Measurements from ENCODE around the gene RNF181.
"Not testable (repeated sequence)": the region's sequence is repeated elsewhere in the genome, so short reads cannot be mapped to it uniquely, and the experiment has no call there.

RNF181 gene

GRCh38 chr2:85596026-85596333, 435 bp downstream of the RNF181 start:
- no peak for DNase-seq (ENCODE audit: low read depth in 2 of 2)

GRCh38 chr2:85596486-85597143, 1.1 kb downstream of the RNF181 start:
- DNase-seq (ENCODE audit: low read depth in 2 of 2) = no peak

GRCh38 chr2:85597241-85597640, 1.7 kb downstream of the RNF181 start:
- no peak for DNase-seq (ENCODE audit: low read depth in 2 of 2)

GRCh38 chr2:85598594-85599340, 3.2 kb downstream of the RNF181 start:
- DNase-seq (ENCODE audit: low read depth in 2 of 2) = no peak

- no peak for DNase-seq (ENCODE audit: low read depth in 2 of 2)
Measured at GRCh38 chr2:85599468-85600234, 4.1 kb downstream of the RNF181 start.

- DNase-seq (ENCODE audit: low read depth in 2 of 2) = no peak
Measured at GRCh38 chr2:85600235-85600575, 4.7 kb downstream of the RNF181 start.

GRCh38 chr2:85600951-85601770, 5.6 kb downstream of the RNF181 start:
- no peak for DNase-seq (ENCODE audit: low read depth in 2 of 2)

- DNase-seq (ENCODE audit: low read depth in 2 of 2) = no peak
Measured at GRCh38 chr2:85601771-85602475, 6.4 kb downstream of the RNF181 start.

GRCh38 chr2:85602476-85603234, 7.1 kb downstream of the RNF181 start, which contains the start of gene TMEM150A:
TMEM150A (minus strand) TSS chr2:85602698; CDS start chr2:85601948, 750 bp downstream.
- DNase-seq (ENCODE audit: low read depth in 2 of 2) = peak; percentile 85 to 86

GRCh38 chr2:85604133-85604444, 8.5 kb downstream of the RNF181 start:
- DNase-seq (ENCODE audit: low read depth in 2 of 2) = not testable (repeated sequence)

GRCh38 chr2:85604568-85605339, 9.2 kb downstream of the RNF181 start:
- no peak for DNase-seq (ENCODE audit: low read depth in 2 of 2)

- no peak for DNase-seq (ENCODE audit: low read depth in 2 of 2)
Measured at GRCh38 chr2:85605406-85606115, 10.0 kb downstream of the RNF181 start.

GRCh38 chr2:85606116-85606455, 10.5 kb downstream of the RNF181 start:
- no peak for DNase-seq (ENCODE audit: low read depth in 2 of 2)

GRCh38 chr2:85607268-85608215, 12.0 kb downstream of the RNF181 start:
- no peak for DNase-seq (ENCODE audit: low read depth in 2 of 2)

GRCh38 chr2:85611217-85611704, 15.7 kb downstream of the RNF181 start:
- no peak for DNase-seq (ENCODE audit: low read depth in 2 of 2)

- DNase-seq (ENCODE audit: low read depth in 2 of 2) = peak; percentile 87 to 88
Measured at GRCh38 chr2:85611705-85612587, 16.4 kb downstream of the RNF181 start, which contains the start of gene C2orf68. C2orf68 (minus strand) TSS chr2:85612066; CDS start chr2:85611984, 82 bp downstream.

Measured in stimulated activated CD8-positive, alpha-beta memory T cell treated with anti-CD3 and anti-CD28 coated beads, Interleukin-2, amount 100 ng/mL, for 48 hours (primary cell).